Natural killer cell treated with Interleukin-12 subunit alpha and Interleukin-12 subunit beta and Interleukin-15 and Interleukin-18, amount 100 ng/mL, for 72 hours (primary cell): ENCODE results near the gene VWA7. TPM values are rescaled to one million over a fixed set of nuclear protein-coding genes. Genes with fewer than 3 reads are reported as not detected.

Experiments
- ATAC-seq, 2 donors: fragments of 150-1000 bp; cut with Tn5 transposase in 1 of 2; sonication (Bioruptor Pico), chemical (Tn5 transposase) in 1 of 2; 2 replicates each; pipeline ENCODE4 v1.10.0; 2021
- DNase-seq: peaks from one replicate; pipeline ENCODE4 v3.0.0; 2022; ENCODE audit warnings: low spot score
- H3K27ac Mint-ChIP-seq, 2 donors: 1 replicate in 1 of 2; 2 replicates in 1 of 2; pipeline ENCODE4 v1.8.0; 2022; ENCODE audit warnings: mixed read lengths in 2 of 2, mild to moderate bottlenecking in 1 of 2, moderate library complexity in 1 of 2
- H3K27me3 Mint-ChIP-seq, 2 donors: 1 replicate in 1 of 2; 2 replicates in 1 of 2; pipeline ENCODE4 v1.8.0; 2022; ENCODE audit warnings: mixed read lengths in 2 of 2
- H3K36me3 Mint-ChIP-seq: one replicate; pipeline ENCODE4 v1.8.0; 2022; ENCODE audit warnings: mixed read lengths
- H3K4me1 Mint-ChIP-seq, 2 donors: 1 replicate in 1 of 2; 2 replicates in 1 of 2; pipeline ENCODE4 v1.8.0; 2022; ENCODE audit warnings: low read depth in 2 of 2, mixed read lengths in 2 of 2, mild to moderate bottlenecking in 1 of 2
- H3K4me3 Mint-ChIP-seq: one replicate; pipeline ENCODE4 v1.8.0; 2022; ENCODE audit warnings: mixed read lengths
- H3K9me3 Mint-ChIP-seq: 2 replicates; pipeline ENCODE4 v1.8.0; 2022; ENCODE audit warnings: mixed read lengths
- total RNA-seq, 2 donors: library from RNA; stranded (reverse); gene quantifications; one replicate each; pipeline ENCODE4 v1.2.3, GENCODE V29; 2022

The VWA7 gene
- total RNA-seq, 2 donors from 2014 or later = 1.4 to 2.1 TPM

GRCh38 chr6:31764198-31764597 is 12.9 kb downstream of the VWA7 start:
- Mint-ChIP-seq H3K36me3 (peaks cover 4% of the 10 kb centered on the region), H3K27me3 (no peaks in the 10 kb centered on the region), H3K4me3 (no peak overlapping the region), H3K9me3 (no peaks in the 10 kb centered on the region), H3K27ac (no peak overlapping the region), H3K4me1 (peaks cover 0 to 10% of the 10 kb centered on the region in 2 donors)
- DNase-seq = no peak
- no peak for ATAC-seq

DNA sequence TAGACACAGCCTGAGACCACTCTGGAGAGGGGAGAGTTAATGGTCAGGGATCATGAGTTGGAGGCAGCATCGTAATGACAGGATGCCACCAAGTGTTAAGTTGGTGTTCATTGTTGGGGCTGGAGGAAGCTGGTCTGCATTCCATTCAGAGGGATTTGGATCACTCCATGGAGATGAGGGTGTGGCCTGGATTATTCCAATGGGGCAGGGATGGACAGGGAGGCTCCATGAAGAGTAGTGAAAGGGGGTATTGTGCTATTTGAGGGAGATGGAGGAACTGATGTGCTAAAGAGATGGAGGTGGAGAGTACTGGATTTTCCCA is 13.5 kb downstream of the VWA7 start:
- Mint-ChIP-seq H3K27me3 (no peaks in the 10 kb centered on the region), H3K4me1 (peaks cover 0 to 10% of the 10 kb centered on the region in 2 donors), H3K36me3 (peaks cover 4% of the 10 kb centered on the region), H3K27ac (no peak overlapping the region), H3K4me3 (no peak overlapping the region), H3K9me3 (no peaks in the 10 kb centered on the region)
- ATAC-seq (no peak), DNase-seq (no peak)

- Mint-ChIP-seq H3K4me3 (no peak overlapping the region), H3K27me3 (no peaks in the 10 kb centered on the region), H3K27ac (no peak overlapping the region), H3K36me3 (peaks cover 4% of the 10 kb centered on the region), H3K9me3 (no peaks in the 10 kb centered on the region), H3K4me1 (peaks cover 0 to 10% of the 10 kb centered on the region in 2 donors)
- no peak for DNase-seq
- ATAC-seq = no peak
Observed at GRCh38 chr6:31762878-31763618, 14.1 kb downstream of the VWA7 start.

DNA sequence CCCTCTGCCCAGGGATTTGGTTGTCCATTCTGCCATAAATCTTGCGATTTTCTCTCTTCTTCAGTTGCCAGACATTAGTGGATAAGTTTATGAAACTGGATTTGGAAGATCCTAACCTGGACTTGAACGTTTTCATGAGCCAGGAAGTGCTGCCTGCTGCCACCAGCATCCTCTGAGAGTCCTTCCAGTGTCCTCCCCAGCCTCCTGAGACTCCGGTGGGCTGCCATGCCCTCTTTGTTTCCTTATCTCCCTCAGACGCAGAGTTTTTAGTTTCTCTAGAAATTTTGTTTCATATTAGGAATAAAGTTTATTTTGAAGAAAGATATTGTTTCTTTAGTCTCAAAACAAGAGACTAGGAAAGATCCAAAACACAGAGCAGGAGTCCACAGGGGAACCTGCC is 14.8 kb downstream of the VWA7 start, which contains the start of gene SAPCD1:
SAPCD1 (plus strand) TSS at position 301 of the 400 bp plus-strand sequence. CDS start 399 bp downstream, outside the sequence.
- DNase-seq (no peak), ATAC-seq (no peak)
- Mint-ChIP-seq H3K4me1 (peaks cover 0 to 10% of the 10 kb centered on the region in 2 donors), H3K27me3 (no peaks in the 10 kb centered on the region), H3K9me3 (no peaks in the 10 kb centered on the region), H3K36me3 (peaks cover 4% of the 10 kb centered on the region), H3K4me3 (no peak within 1 kb of the TSS), H3K27ac (no peak within 1 kb of the TSS)

- ATAC-seq (no peak), DNase-seq (no peak)
- H3K9me3 Mint-ChIP-seq = no peaks in the 10 kb centered on the region
- peak overlapping the region in 1 of 2 donors; percentile 12 for H3K27ac Mint-ChIP-seq
- peaks cover 4% of the 10 kb centered on the region for H3K36me3 Mint-ChIP-seq
- peaks cover 0 to 10% of the 10 kb centered on the region in 2 donors for H3K4me1 Mint-ChIP-seq
- no peak overlapping the region for H3K4me3 Mint-ChIP-seq
- H3K27me3 Mint-ChIP-seq = no peaks in the 10 kb centered on the region
Observed at GRCh38 chr6:31761343-31761742, 15.8 kb downstream of the VWA7 start.

DNA sequence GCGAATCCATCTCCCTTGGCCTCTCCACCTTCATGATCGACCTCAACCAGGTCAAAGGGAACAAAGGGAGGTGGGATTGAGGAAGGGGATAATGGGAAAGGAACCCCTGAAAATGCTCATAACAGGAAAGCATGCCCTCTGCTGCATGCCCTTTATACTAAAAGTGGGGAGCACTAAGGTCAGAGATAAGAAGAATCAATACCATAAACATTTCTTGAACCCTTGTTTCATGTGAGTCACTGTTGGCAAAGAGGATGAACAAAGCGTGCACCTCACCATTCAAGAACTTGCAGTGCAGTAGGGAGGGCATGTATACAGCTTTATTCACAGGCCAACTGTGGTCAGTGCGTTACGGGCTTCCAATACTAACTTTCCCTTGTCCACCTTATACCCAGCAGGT is 16.3 kb downstream of the VWA7 start:
- Mint-ChIP-seq H3K27ac (peak overlapping the region in 1 of 2 donors; percentile 12), H3K4me3 (no peak overlapping the region), H3K27me3 (no peaks in the 10 kb centered on the region), H3K4me1 (peaks cover 0 to 10% of the 10 kb centered on the region in 2 donors), H3K9me3 (no peaks in the 10 kb centered on the region), H3K36me3 (peaks cover 4% of the 10 kb centered on the region)
- no peak for DNase-seq
- no peak for ATAC-seq

DNA sequence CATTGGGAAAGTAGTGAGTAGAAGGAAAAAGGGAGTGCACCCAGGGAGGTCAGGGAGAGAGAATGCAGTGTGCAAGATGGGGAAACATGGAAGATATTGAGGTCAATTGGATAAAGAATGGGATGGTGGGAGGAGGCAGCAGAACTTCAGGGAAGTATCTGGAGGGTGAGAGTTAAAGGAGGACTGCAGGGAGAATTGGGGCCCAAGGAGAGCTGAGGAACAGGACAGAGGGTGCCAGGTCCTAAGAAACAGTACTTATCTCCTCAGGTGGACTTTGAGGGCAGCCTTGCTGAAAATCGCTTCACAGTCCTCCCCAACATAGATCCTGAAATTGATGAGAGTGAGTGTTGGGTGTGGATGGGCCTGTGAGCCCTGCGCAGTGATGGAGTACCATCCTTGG is 18.8 kb downstream of the VWA7 start:
- H3K27ac Mint-ChIP-seq = no peak overlapping the region

GRCh38 chr6:31752739-31753319 is 24.3 kb downstream of the VWA7 start:
- Mint-ChIP-seq H3K4me3 (no peak overlapping the region), H3K9me3 (no peaks in the 10 kb centered on the region), H3K27ac (no peak overlapping the region), H3K27me3 (no peaks in the 10 kb centered on the region), H3K36me3 (no peaks in the 10 kb centered on the region), H3K4me1 (no peaks in the 10 kb centered on the region)
- ATAC-seq (no peak), DNase-seq (no peak)

More for the DNA sequence above, 18.8 kb downstream of the VWA7 start:
- H3K4me3 Mint-ChIP-seq = no peak overlapping the region
- peaks cover 4% of the 10 kb centered on the region for H3K36me3 Mint-ChIP-seq
- no peaks in the 10 kb centered on the region for H3K9me3 Mint-ChIP-seq
- peaks cover 0 to 7% of the 10 kb centered on the region in 2 donors for H3K4me1 Mint-ChIP-seq
- no peaks in the 10 kb centered on the region for H3K27me3 Mint-ChIP-seq
- ATAC-seq (no peak), DNase-seq (no peak)

DNA sequence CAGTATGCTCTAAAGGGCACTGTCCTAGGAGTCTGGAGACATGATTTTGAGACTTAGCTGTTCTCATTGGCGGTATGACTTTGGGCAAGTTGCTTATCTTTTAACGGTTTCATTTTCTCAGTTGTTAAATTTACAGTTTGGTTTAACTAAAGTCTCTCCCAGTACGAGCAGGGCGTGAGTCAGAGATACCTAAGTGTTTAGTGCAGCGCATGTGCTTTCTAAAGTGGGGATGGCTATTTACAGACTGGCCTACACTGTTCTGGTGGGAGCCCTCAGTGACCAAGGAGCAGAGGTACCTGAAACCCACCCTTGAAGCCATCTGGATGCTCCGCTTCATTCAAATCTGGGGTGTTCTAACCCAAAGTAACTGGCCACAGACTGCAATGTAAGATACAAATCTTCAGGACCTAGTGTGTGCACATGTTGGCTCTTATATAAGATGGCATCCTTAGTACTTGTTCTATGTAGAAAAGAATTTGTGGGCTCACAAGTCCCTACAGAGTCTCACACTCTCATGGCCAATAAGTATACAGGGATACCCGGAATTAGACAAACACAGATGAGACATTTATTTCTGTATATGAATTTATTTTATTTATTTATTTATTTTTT is 26.6 kb downstream of the VWA7 start:
- H3K27ac Mint-ChIP-seq = no peak overlapping the region
- H3K36me3 Mint-ChIP-seq = peaks cover 5% of the 10 kb centered on the region
- H3K4me1 Mint-ChIP-seq = peaks cover 0 to 4% of the 10 kb centered on the region in 2 donors
- H3K27me3 Mint-ChIP-seq = no peaks in the 10 kb centered on the region
- H3K9me3 Mint-ChIP-seq = no peaks in the 10 kb centered on the region
- DNase-seq (no peak), ATAC-seq (no peak)
- H3K4me3 Mint-ChIP-seq = no peak overlapping the region

- ATAC-seq = no peak
- Mint-ChIP-seq H3K4me3 (no peak overlapping the region), H3K27me3 (no peaks in the 10 kb centered on the region), H3K27ac (peak overlapping the region in 1 of 2 donors; percentile 20), H3K36me3 (peaks cover 5% of the 10 kb centered on the region), H3K9me3 (no peaks in the 10 kb centered on the region), H3K4me1 (peaks cover 0 to 4% of the 10 kb centered on the region in 2 donors)
- no peak for DNase-seq
Observed at GRCh38 chr6:31749301-31750036, 27.7 kb downstream of the VWA7 start.

GRCh38 chr6:31744422-31744821 is 32.7 kb downstream of the VWA7 start:
- H3K9me3 Mint-ChIP-seq = no peaks in the 10 kb centered on the region
- DNase-seq (no peak), ATAC-seq (no peak)
- peaks cover 16 to 21% of the 10 kb centered on the region in 2 donors for H3K4me1 Mint-ChIP-seq
- peak overlapping the region in 1 of 2 donors; percentile 24 for H3K27ac Mint-ChIP-seq
- no peaks in the 10 kb centered on the region for H3K27me3 Mint-ChIP-seq
- H3K4me3 Mint-ChIP-seq = no peak overlapping the region
- H3K36me3 Mint-ChIP-seq = peaks cover 5% of the 10 kb centered on the region

DNA sequence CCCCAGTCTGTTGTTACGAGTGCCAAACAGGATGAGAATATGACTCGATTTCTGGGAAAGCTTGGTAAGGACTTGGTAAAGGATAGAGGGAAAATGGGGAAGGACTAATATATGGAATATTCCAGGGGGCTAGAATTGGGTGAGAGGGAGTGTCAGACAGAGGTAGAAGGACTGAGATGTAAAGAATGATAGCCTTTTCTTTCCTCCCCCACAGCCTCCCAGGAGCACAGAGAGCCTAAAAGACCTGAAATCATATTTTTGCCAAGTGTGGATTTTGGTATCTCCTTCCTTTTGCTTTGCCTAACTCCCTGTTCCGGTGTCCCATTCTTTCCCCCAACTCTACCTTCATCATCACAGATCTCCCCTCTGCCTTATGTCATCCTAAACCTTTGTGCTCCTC is 34.2 kb downstream of the VWA7 start:
- Mint-ChIP-seq H3K4me1 (peaks cover 31 to 36% of the 10 kb centered on the region in 2 donors), H3K36me3 (peaks cover 5% of the 10 kb centered on the region), H3K27ac (no peak overlapping the region), H3K4me3 (no peak overlapping the region), H3K27me3 (no peaks in the 10 kb centered on the region), H3K9me3 (no peaks in the 10 kb centered on the region)
- DNase-seq (no peak), ATAC-seq (no peak)

DNA sequence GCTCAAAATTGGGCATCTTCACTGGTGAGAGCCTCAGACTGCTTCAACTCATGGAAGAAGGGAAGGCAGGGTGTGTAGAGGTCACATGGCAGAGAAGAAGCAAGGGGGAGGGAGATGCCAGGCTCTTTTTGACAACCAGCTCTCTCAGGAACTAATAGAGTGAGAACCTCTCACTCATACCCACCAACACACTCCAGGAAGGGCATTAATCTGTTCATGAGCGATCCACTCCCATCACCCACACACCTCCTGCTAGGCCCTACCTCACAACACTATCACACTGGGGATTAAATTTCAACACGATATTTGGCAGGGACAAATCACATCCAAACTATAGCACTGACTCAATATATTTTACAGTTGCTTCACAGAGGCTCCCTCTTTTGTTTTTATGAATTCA is 35.3 kb downstream of the VWA7 start:
- peak overlapping the region in 1 of 2 donors; percentile 32 for H3K27ac Mint-ChIP-seq
- H3K4me1 Mint-ChIP-seq = peaks cover 38 to 47% of the 10 kb centered on the region in 2 donors

More for the DNA sequence above, 35.3 kb downstream of the VWA7 start:
- Mint-ChIP-seq H3K4me3 (peak overlapping the region; percentile 96), H3K36me3 (no peaks in the 10 kb centered on the region), H3K9me3 (no peaks in the 10 kb centered on the region), H3K27me3 (no peaks in the 10 kb centered on the region)
- DNase-seq (no peak), ATAC-seq (no peak)
